K562 (cell line): Measurements from ENCODE around the gene AHCYL2. TPM values are rescaled to one million over a fixed set of nuclear protein-coding genes. Genes with fewer than 3 reads are reported as not detected.

ENCODE experiments used
- ATAC-seq: fragments of 200-7000 bp; cut with Tn5 transposase; 3 replicates; pipeline ENCODE4 v1.9.1; 2020; ENCODE audit warnings: moderate library complexity
- BruUV-seq: library from RNA; stranded (reverse); fragments of 400-500 nt; replicated peaks from 2 replicates; lab custom pipeline; 2021; lab: Mats Ljungman, UMichigan
- CTCF ChIA-PET: fragments of 300-600 bp; formaldehyde crosslinking; extraction: SDS; loops from one replicate; lab custom pipeline; 2021; ENCODE audit warnings: low intra/inter-chr PET ratio; lab: Yijun Ruan, JAX
- POLR2A ChIA-PET: fragments of 300-600, 350-650 bp; sonication (Branson Sonifier 250); formaldehyde crosslinking; extraction: SDS; loops from one replicate; lab custom pipeline; 2021; ENCODE audit warnings: antibody characterized with exemption, inconsistent platforms; lab: Yijun Ruan, JAX
- DNase-seq, 4 experiments: peaks; one replicate each; pipeline versions ENCODE4 v3.0.0 to v3.0.0-alpha.2; 2011 to 2018; ENCODE audit warnings: low spot score in 3 of 4, mixed read lengths in 3 of 4; ENCODE audit errors: extremely low read depth in 1 of 4
- FAIRE-seq: peaks from 2 replicates; lab custom pipeline; 2011; peaks lifted over from hg19 to GRCh38; lab: Jason Lieb, UNC
- H2AFZ ChIP-seq: 2 replicates; pipeline ENCODE4 v1.6.0; 2011; ENCODE audit warnings: low read depth, low read length, control low read depth, inconsistent platforms
- H3K27ac ChIP-seq: fragments of 200-600 bp; 3 replicates; pipeline ENCODE4 v1.8.0; 2011; ENCODE audit warnings: low read depth, mild to moderate bottlenecking, control low read depth, inconsistent platforms, low read length, moderate library complexity, mixed read lengths; ENCODE audit errors: extremely low read depth
- H3K27me3 ChIP-seq, 2 experiments: fragments of 300-600 bp in 1 of 2; 2 replicates in 1 of 2; 3 replicates in 1 of 2; pipeline versions ENCODE4 v1.6.0 to v1.8.0; 2011; ENCODE audit warnings: inconsistent platforms in 2 of 2, low read length in 2 of 2, mild to moderate bottlenecking in 1 of 2, mixed read lengths in 1 of 2, moderate library complexity in 1 of 2; ENCODE audit not compliant: control insufficient read depth in 2 of 2, insufficient read depth in 2 of 2
- H3K36me3 ChIP-seq: fragments of 300-600 bp; 3 replicates; pipeline ENCODE4 v1.8.0; 2011; ENCODE audit warnings: mild to moderate bottlenecking, low read length, inconsistent platforms; ENCODE audit not compliant: control insufficient read depth, insufficient read depth
- H3K4me1 ChIP-seq, 2 experiments: fragments of 200-600 bp in 1 of 2; replicated peaks in 1 of 2; 2 replicates in 1 of 2; 3 replicates in 1 of 2; pipeline versions ENCODE4 v1.5.1 to v1.8.0; 2011; ENCODE audit warnings: inconsistent platforms in 2 of 2, low read length in 2 of 2, mild to moderate bottlenecking in 1 of 2, mixed read lengths in 1 of 2, moderate library complexity in 1 of 2; ENCODE audit not compliant: control insufficient read depth in 2 of 2, insufficient read depth in 2 of 2
- H3K4me2 ChIP-seq: 2 replicates; pipeline ENCODE4 v1.6.1; 2011; ENCODE audit warnings: low read length, control low read depth, inconsistent platforms, mixed read lengths; ENCODE audit not compliant: insufficient read depth
- H3K4me3 ChIP-seq: fragments of 200-600 bp; sonication (generic), shearing (Covaris generic); 2 replicates; pipeline ENCODE4 v1.5.1; 2016; ENCODE audit warnings: control low read depth, inconsistent platforms
- H3K79me2 ChIP-seq: fragments of 200-600 bp; 3 replicates; pipeline ENCODE4 v1.8.0; 2011; ENCODE audit warnings: low read length, inconsistent platforms; ENCODE audit not compliant: control insufficient read depth, insufficient read depth
- H3K9ac ChIP-seq, 2 experiments: 2 replicates each; pipeline versions ENCODE4 v1.6.0 to v1.6.1; 2011; ENCODE audit warnings: low read depth in 2 of 2, low read length in 2 of 2, control low read depth in 1 of 2, inconsistent platforms in 1 of 2, mild to moderate bottlenecking in 1 of 2, mixed read lengths in 1 of 2; ENCODE audit not compliant: insufficient read depth in 1 of 2
- H3K9me1 ChIP-seq: one replicate; pipeline ENCODE4 v1.6.0; 2011; ENCODE audit warnings: inconsistent platforms, mild to moderate bottlenecking, low read length, moderate library complexity; ENCODE audit not compliant: control insufficient read depth, insufficient read depth
- H3K9me3 ChIP-seq: replicated peaks from 2 replicates; pipeline ENCODE4 v1.5.1; 2011; ENCODE audit warnings: low read depth, low read length, inconsistent platforms; ENCODE audit not compliant: control insufficient read depth, insufficient read depth
- H4K20me1 ChIP-seq: replicated peaks from 2 replicates; pipeline ENCODE4 v1.6.1; 2011; ENCODE audit warnings: low read length, inconsistent platforms, mixed read lengths; ENCODE audit not compliant: control insufficient read depth, insufficient read depth
- MTF1 ChIP-seq: fragments of 250-450 bp; sonication (Bioruptor Pico); IDR thresholded peaks from 2 replicates; pipeline ENCODE4 v1.9.0; 2021; ENCODE audit warnings: moderate library complexity, mild to moderate bottlenecking, inconsistent platforms, borderline replicate concordance
- PATZ1 ChIP-seq: fragments of 250-450 bp; sonication (Bioruptor Pico); IDR thresholded peaks from 2 replicates; pipeline ENCODE4 v1.5.0; 2020; ENCODE audit warnings: mild to moderate bottlenecking, borderline replicate concordance
- POLR3G ChIP-seq: IDR thresholded peaks from 2 replicates; pipeline ENCODE4 v1.6.1; 2011; ENCODE audit not compliant: insufficient read length, insufficient replicate concordance; ENCODE audit errors: extremely low read depth
- PREB ChIP-seq: sonication (generic); formaldehyde crosslinking; IDR thresholded peaks from 2 replicates; pipeline ENCODE4 v1.8.1; 2023; ENCODE audit warnings: mild to moderate bottlenecking, missing genetic modification reagents
- ZNF121 ChIP-seq: sonication (generic); formaldehyde crosslinking; conservative IDR thresholded peaks from 2 replicates; pipeline ENCODE4 v1.8.0; 2022; ENCODE audit warnings: missing genetic modification reagents
- ZNF311 ChIP-seq: fragments of 250-450 bp; sonication (Bioruptor Pico); IDR thresholded peaks from 2 replicates; pipeline ENCODE4 v1.4.0; 2020; ENCODE audit warnings: mild to moderate bottlenecking, moderate library complexity
- WGBS: fragments of 100-300 bp; shearing (Covaris generic); methylation state at CpG from one replicate; pipeline ENCODE4 v1.1.6; 2016; ENCODE audit warnings: low coverage, mixed read lengths; ENCODE audit not compliant: insufficient coverage; ENCODE audit errors: missing lambda C conversion rate; 5-methylcytosine and 5-hydroxymethylcytosine counted together
- in situ Hi-C: fragments of 300-500 bp; cut with MboI; formaldehyde crosslinking; loops from 4 replicates; pipeline ENCODE4 v1.15.0; 2018; ENCODE audit warnings: inconsistent platforms, mixed read lengths
- intact Hi-C: fragments of 100-400 bp; cut with micrococcal nuclease; formaldehyde crosslinking; loops from 2 replicates; pipeline ENCODE4 v1.14.2; 2022
- polyA plus RNA-seq, 8 experiments: library from polyadenylated mRNA; depleted of rRNA in 4 of 8; stranded (reverse) in 5 of 8; unstranded in 3 of 8; fragments of >200 nt; fragmentation: Nextera tagmentation in 2 of 8; fragmentation: Illumina TruSeq in 1 of 8; extraction: Ambion mirVana in 2 of 8; extraction: Trizol in 1 of 8; gene quantifications; 2 replicates each; pipeline versions ENCODE4 v1.2.1 to v1.2.3, GENCODE V29; 2011 to 2014; ENCODE audit warnings: inconsistent platforms in 1 of 8, missing spikeins in 1 of 8
- total RNA-seq, 7 experiments: library from RNA; depleted of rRNA in 6 of 7; stranded (reverse); fragments of >200 nt in 6 of 7; fragmentation: Illumina TruSeq in 2 of 7; extraction: Trizol in 2 of 7; gene quantifications; 2 replicates each; pipeline versions ENCODE4 v1.2.1 to v1.2.3, GENCODE V29; 2011 to 2021; ENCODE audit warnings: low replicate concordance in 1 of 7
- TF ChIP-seq, protein P1 (sequence below): IDR thresholded peaks from 2 replicates; pipeline ENCODE4 v1.6.1; 2014; ENCODE audit warnings: antibody characterized with exemption

The AHCYL2 gene
- total and polyA plus RNA-seq, 9 of the 15 experiments (the other 6 are each of a cell fraction or from before 2014, with no cell fraction given) = 0.93 to 10.5 (median 5.2) TPM

- TF ChIP-seq PREB (CRISPR knock-in tag) (no peak), POLR3G (no peak), ZNF121 (CRISPR knock-in tag) (no peak), ZNF311 (CRISPR knock-in tag) (no peak)
These were observed 176.6 kb downstream of the AHCYL2 start (continued) for GRCh38 chr7:129401228-129401966.

DNA sequence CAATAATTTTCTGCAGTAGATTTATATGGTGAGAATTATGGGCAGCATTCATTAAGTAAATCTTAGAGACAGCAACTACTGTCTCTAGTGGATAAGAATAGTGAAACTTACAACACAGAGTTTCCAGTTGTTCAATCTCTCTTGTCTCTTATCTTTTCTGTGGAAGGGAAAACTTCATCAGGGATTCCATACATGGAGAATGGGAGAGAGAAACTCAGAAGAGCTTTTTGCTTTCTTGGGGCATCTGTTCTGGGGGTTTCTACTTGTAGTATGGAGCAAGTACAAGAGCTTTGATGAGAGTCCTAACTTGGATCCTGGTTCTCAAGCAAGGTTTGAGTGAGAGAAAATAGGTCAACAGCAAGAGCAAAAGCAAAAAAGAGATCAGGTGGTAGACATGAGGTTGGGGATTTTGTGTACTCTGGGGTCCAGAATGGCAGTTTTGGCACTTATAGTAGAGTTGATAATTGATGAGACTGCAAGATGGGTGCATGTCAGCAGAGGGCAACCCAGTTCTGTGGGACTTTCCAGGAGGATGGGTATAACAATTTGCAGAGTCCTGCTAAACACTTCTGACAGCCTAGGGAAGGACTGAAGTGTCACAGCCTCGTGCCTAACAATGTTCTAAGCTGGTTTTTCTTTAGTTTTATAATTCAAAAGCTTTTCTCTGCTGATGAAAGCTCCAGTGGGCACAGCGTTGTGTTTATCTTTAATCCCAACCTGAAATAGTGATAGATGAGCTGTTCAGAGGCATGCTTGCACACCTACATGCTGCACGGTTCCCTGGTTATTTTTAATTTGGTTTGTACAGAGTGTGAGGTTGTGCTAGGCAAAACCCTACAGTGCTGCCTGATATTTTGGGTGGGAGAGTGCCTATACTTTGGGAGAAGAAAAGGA, 177.4 kb downstream of the AHCYL2 start:
- POLR2A ChIA-PET = interaction anchor here (0.7 to 2.1 kb wide), 9 partner anchors 11 to 120 kb away, joined by 3 to 12 read pairs (median 5); partner anchors contain the start of gene STRIP2
- 20% methylated on average over 3 of the region's 3 CpGs for WGBS
- TF ChIP-seq, protein P1, sequence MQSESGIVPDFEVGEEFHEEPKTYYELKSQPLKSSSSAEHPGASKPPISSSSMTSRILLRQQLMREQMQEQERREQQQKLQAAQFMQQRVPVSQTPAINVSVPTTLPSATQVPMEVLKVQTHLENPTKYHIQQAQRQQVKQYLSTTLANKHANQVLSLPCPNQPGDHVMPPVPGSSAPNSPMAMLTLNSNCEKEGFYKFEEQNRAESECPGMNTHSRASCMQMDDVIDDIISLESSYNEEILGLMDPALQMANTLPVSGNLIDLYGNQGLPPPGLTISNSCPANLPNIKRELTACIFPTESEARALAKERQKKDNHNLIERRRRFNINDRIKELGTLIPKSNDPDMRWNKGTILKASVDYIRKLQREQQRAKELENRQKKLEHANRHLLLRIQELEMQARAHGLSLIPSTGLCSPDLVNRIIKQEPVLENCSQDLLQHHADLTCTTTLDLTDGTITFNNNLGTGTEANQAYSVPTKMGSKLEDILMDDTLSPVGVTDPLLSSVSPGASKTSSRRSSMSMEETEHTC = no peak
- TF ChIP-seq PATZ1 (CRISPR knock-in tag) (no peak), MTF1 (CRISPR knock-in tag) (no peak)

More for the DNA sequence above, 177.4 kb downstream of the AHCYL2 start:
- H3K4me2 ChIP-seq = 0 out of 2 replicates have a peak overlapping the region, but pooled peaks have one; percentile 46
- H3K27me3 ChIP-seq = no peaks in the 10 kb centered on the region
- BruUV-seq = no TSS peak
- CTCF ChIA-PET = interaction anchor here (0.9 to 2.7 kb wide), 2 partner anchors 70 to 233 kb away, joined by 3 to 20 read pairs; no protein-coding TSS in a partner anchor
- DNase-seq (peak in 2 of 4 experiments; percentile 55 to 70), FAIRE-seq (peak; percentile 42), ATAC-seq (peak; percentile 84)
- H4K20me1 ChIP-seq = no peaks in the 10 kb centered on the region
- peak overlapping the region; percentile 22; the same call in 1 of the 2 replicates for H2AFZ ChIP-seq
- no peaks in the 10 kb centered on the region for H3K9me3 ChIP-seq
- H3K4me1 ChIP-seq = peaks cover 6 to 21% of the 10 kb centered on the region in 2 experiments; a peak in 4 of 5 replicates
- in situ Hi-C loops (no loop called here), intact Hi-C loops (loop anchor here (1.0 kb wide), 3 partner anchors 33 to 233 kb away; no protein-coding TSS in a partner anchor)
- H3K36me3 ChIP-seq = no peaks in the 10 kb centered on the region; the same call in 2 of the 3 replicates
- H3K9me1 ChIP-seq = peaks cover 3% of the 10 kb centered on the region
- no peak overlapping the region for H3K4me3 ChIP-seq
- no peaks in the 10 kb centered on the region for H3K79me2 ChIP-seq
- peak overlapping the region; percentile 65; the same call in 2 of the 3 replicates for H3K27ac ChIP-seq
- H3K9ac ChIP-seq = no peak overlapping the region
